Uterus (tissue), 2 donors: Measurements from ENCODE around the gene F2RL3.

ENCODE experiments used
- POLR2A ChIP-seq, 2 donors: fragments of 450-650 bp; IDR thresholded peaks; one replicate each; pipeline ENCODE4 v1.6.1; 2016; ENCODE audit warnings: antibody characterized with exemption in 2 of 2, mild to moderate bottlenecking in 1 of 2, moderate library complexity in 1 of 2
- TF ChIP-seq, protein P1 (sequence below), 4 experiments: fragments of 200-600 bp in 2 of 4; fragments of 450-650 bp in 2 of 4; sonication (generic) in 2 of 4; IDR thresholded peaks; one replicate each; pipeline ENCODE4 v1.5.1; 2016 to 2019; ENCODE audit warnings: antibody characterized with exemption in 4 of 4, mild to moderate bottlenecking in 2 of 4, moderate library complexity in 1 of 4

DNA sequence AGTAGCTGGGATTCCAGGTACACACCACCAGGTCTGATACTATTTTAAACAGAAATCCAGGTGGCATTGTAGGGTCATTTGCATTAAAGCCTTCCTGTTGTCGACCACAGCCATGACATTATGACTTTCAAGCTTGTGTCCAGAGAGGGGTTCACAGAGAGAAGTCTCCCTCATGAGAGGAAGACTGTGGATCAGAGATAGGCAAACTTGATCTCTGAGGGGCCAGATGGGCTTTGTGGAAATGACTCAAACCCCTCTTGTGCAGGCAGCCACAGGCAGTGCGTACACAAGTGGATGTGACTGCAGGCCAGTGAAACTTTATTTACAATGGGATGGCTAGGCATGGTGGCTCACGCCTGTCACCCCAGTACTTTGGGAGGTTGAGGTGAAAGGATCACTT lies 27.8 kb upstream of the F2RL3 start:
- TF ChIP-seq POLR2A (IDR thresholded peaks at IDR 0.05), result no peak
- TF ChIP-seq, protein P1, sequence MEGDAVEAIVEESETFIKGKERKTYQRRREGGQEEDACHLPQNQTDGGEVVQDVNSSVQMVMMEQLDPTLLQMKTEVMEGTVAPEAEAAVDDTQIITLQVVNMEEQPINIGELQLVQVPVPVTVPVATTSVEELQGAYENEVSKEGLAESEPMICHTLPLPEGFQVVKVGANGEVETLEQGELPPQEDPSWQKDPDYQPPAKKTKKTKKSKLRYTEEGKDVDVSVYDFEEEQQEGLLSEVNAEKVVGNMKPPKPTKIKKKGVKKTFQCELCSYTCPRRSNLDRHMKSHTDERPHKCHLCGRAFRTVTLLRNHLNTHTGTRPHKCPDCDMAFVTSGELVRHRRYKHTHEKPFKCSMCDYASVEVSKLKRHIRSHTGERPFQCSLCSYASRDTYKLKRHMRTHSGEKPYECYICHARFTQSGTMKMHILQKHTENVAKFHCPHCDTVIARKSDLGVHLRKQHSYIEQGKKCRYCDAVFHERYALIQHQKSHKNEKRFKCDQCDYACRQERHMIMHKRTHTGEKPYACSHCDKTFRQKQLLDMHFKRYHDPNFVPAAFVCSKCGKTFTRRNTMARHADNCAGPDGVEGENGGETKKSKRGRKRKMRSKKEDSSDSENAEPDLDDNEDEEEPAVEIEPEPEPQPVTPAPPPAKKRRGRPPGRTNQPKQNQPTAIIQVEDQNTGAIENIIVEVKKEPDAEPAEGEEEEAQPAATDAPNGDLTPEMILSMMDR (IDR thresholded peaks at IDR 0.05), result no peak
